Astrocyte (in vitro differentiated cells and primary cell): Measurements from ENCODE around the gene STAB2.

ENCODE experiments used
- EZH2 ChIP-seq: IDR thresholded peaks from 2 replicates; pipeline ENCODE4 v1.6.1; 2012; ENCODE audit warnings: mild to moderate bottlenecking, low read length, inconsistent platforms; ENCODE audit not compliant: insufficient read depth
- TF ChIP-seq, protein P1 (sequence below): IDR thresholded peaks from 2 replicates; pipeline ENCODE4 v1.5.1; 2011; ENCODE audit warnings: low read depth, mild to moderate bottlenecking, inconsistent platforms, low read length, moderate library complexity; ENCODE audit not compliant: insufficient read depth

DNA sequence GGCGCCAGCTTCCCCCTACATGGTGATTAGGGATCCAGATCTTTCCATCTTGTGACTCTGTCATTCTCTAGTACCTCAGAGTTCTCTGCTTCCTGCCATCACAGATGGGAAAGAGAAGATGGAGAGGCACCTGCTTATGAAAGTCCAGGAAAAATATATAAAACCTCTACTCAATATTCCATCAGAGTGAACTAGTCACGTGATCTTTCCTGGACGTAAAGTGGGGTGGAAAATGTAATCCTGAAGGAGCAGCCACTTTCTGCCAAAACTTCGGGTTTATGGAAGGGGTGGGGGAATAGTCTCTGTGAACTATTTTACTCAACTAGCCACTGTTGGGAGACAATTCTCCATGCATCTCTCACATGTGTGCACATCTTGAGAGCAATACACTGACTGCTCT is 47.7 kb downstream of the STAB2 start:
- TF ChIP-seq, protein P1, sequence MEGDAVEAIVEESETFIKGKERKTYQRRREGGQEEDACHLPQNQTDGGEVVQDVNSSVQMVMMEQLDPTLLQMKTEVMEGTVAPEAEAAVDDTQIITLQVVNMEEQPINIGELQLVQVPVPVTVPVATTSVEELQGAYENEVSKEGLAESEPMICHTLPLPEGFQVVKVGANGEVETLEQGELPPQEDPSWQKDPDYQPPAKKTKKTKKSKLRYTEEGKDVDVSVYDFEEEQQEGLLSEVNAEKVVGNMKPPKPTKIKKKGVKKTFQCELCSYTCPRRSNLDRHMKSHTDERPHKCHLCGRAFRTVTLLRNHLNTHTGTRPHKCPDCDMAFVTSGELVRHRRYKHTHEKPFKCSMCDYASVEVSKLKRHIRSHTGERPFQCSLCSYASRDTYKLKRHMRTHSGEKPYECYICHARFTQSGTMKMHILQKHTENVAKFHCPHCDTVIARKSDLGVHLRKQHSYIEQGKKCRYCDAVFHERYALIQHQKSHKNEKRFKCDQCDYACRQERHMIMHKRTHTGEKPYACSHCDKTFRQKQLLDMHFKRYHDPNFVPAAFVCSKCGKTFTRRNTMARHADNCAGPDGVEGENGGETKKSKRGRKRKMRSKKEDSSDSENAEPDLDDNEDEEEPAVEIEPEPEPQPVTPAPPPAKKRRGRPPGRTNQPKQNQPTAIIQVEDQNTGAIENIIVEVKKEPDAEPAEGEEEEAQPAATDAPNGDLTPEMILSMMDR: no peak
- no peak for TF ChIP-seq EZH2
